Testis (tissue), 3 donors: ENCODE results near the gene TMEM178B. TPM values are rescaled to one million over a fixed set of nuclear protein-coding genes. Genes with fewer than 3 reads are reported as not detected.

Experiments
- DNase-seq: peaks from one replicate; pipeline ENCODE4 v3.0.0-alpha.2; 2019
- H3K27ac ChIP-seq, 2 donors: fragments of 200-600 bp; sonication (generic); one replicate each; pipeline ENCODE4 v1.5.1; 2019
- H3K27me3 ChIP-seq: fragments of 200-600 bp; sonication (generic); one replicate; pipeline ENCODE4 v1.5.1; 2019
- H3K36me3 ChIP-seq: fragments of 200-600 bp; sonication (generic); one replicate; pipeline ENCODE4 v1.5.1; 2017; ENCODE audit warnings: low read depth; ENCODE audit errors: missing control alignments
- H3K4me1 ChIP-seq: fragments of 200-600 bp; sonication (generic); one replicate; pipeline ENCODE4 v1.5.1; 2019
- H3K4me3 ChIP-seq, 2 donors: fragments of 200-600 bp; sonication (generic); one replicate each; pipeline ENCODE4 v1.5.1; 2017 to 2019
- H3K9me3 ChIP-seq: fragments of 200-600 bp; sonication (generic); one replicate; pipeline ENCODE4 v1.5.1; 2017
- CTCF ChIP-seq, 3 experiments: fragments of 450-650 bp in 2 of 3; fragments of 200-600 bp in 1 of 3; sonication (generic) in 1 of 3; IDR thresholded peaks; one replicate each; pipeline ENCODE4 v1.5.1; 2016 to 2019; ENCODE audit warnings: antibody characterized with exemption in 3 of 3, mild to moderate bottlenecking in 2 of 3, moderate library complexity in 1 of 3
- POLR2A ChIP-seq: fragments of 450-650 bp; IDR thresholded peaks from one replicate; pipeline ENCODE4 v1.6.1; 2017; ENCODE audit warnings: antibody characterized with exemption, mild to moderate bottlenecking, moderate library complexity
- WGBS, 2 donors: methylation state at CpG; one replicate each; pipeline ENCODE4 v1.1.5; 2018; 5-methylcytosine and 5-hydroxymethylcytosine counted together
- intact Hi-C: fragments of 100-400 bp; cut with DNase I; formaldehyde crosslinking; loops from one replicate; pipeline ENCODE4 v1.15.1; 2023; ENCODE audit warnings: low total_unique reads
- polyA plus RNA-seq: library from polyadenylated mRNA; stranded (reverse); fragments of 350-450 nt; fragmentation: Illumina TruSeq; extraction: RNeasy Lipid Tissue Mini Kit (QIAGEN cat#74804); gene quantifications from one replicate; pipeline ENCODE4 v1.2.3, GENCODE V29; 2014; ENCODE audit warnings: low read depth, low replicate concordance; ENCODE audit not compliant: insufficient read depth
- total RNA-seq, 2 donors: library from RNA; depleted of rRNA; stranded (reverse); fragments of >200 nt; gene quantifications; one replicate each; pipeline ENCODE4 v1.2.3, GENCODE V29; 2016

TMEM178B gene
- total and polyA plus RNA-seq, 3 donors from 2014 or later: 1.7 to 7.2 (median 2.0) TPM

DNA sequence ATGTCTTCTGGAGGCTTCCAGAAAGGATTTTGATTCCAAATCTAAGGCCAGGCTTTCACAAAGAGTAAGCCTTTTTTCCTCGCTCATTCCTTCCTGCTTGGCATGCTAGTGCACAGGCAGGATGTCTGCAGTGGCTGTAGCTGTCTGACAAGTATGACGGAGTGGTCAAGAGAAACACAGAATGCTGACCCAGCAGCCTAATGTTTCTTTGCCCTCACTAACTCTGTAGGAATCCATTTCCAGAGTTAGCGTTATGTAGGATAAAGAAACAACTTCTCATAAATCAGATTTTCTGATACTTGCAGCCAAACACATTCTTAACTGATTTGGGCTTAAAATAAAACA is 286.5 kb downstream of the TMEM178B start:
- WGBS, 2 donors: 88 to 94% methylated on average over 3 of the region's 3 CpGs
- intact Hi-C loops: no loop called here
- no peak for TF ChIP-seq POLR2A
- no peak for TF ChIP-seq CTCF (IDR thresholded peaks at IDR 0.05)

DNA sequence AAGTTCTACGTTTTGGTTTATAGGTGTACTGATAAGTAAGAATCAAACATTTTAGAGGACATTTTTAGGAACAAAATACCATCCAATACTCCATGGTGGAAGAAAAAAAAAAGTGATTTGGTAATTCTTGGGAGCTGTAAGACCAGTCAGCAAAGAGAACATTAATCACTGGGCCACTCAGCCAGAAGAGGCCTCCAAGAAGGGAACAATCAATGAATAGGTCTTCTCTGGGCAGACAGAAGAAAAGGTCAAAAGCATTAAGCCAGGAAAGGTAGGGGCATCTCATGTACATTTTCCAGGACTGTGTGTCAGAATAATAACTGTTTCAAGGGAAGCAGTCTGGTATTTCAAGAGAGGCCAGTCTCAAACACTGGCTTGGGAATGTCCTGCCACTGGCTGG is 286.9 kb downstream of the TMEM178B start:
- no peak overlapping the region for H3K27ac ChIP-seq
- H3K4me3 ChIP-seq: no peak overlapping the region
- 81 to 91% methylated on average over 1 of the region's 1 CpG for WGBS, 2 donors
- TF ChIP-seq POLR2A: no peak
- TF ChIP-seq CTCF (IDR thresholded peaks at IDR 0.05): no peak
- no peaks in the 10 kb centered on the region for H3K36me3 ChIP-seq
- DNase-seq: no peak
- H3K27me3 ChIP-seq: no peaks in the 10 kb centered on the region
- no peaks in the 10 kb centered on the region for H3K4me1 ChIP-seq
- intact Hi-C loops: no loop called here
- H3K9me3 ChIP-seq: no peaks in the 10 kb centered on the region

More for the DNA sequence above, 286.5 kb downstream of the TMEM178B start:
- Histone ChIP-seq H3K27me3 (no peaks in the 10 kb centered on the region), H3K36me3 (no peaks in the 10 kb centered on the region), H3K4me1 (no peaks in the 10 kb centered on the region), H3K4me3 (no peak overlapping the region), H3K27ac (no peak overlapping the region), H3K9me3 (no peaks in the 10 kb centered on the region)
- no peak for DNase-seq

DNA sequence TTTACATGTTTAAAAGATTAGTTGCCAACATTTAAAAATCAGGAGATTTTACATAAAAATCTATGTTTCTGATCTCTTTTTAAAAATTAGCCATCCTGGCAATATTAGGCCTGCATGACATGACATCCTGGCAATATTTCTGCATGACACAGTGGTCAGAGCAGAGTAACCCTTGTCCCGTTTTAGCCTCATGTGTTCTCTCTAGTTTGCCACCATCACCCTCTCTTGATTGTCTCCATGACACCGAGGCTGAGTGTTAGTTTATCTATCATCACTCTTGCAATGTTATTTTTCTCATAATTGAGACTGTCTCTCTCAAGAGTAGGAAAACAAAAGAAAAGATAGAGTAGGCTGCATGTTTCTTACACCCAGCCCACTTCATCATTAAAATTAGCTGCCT is 287.6 kb downstream of the TMEM178B start:
- Histone ChIP-seq H3K27ac (no peak overlapping the region), H3K4me3 (no peak overlapping the region), H3K36me3 (no peaks in the 10 kb centered on the region), H3K4me1 (no peaks in the 10 kb centered on the region), H3K27me3 (no peaks in the 10 kb centered on the region), H3K9me3 (no peaks in the 10 kb centered on the region)
- intact Hi-C loops: no loop called here
- DNase-seq: no peak
- WGBS, 2 donors: 78 to 84% methylated on average over 2 of the region's 2 CpGs
- no peak for TF ChIP-seq POLR2A
- TF ChIP-seq CTCF (IDR thresholded peaks at IDR 0.05): no peak

- WGBS, 2 donors: 81 to 95% methylated on average over 4 of the region's 4 CpGs
- Histone ChIP-seq H3K4me3 (no peak overlapping the region), H3K27me3 (no peaks in the 10 kb centered on the region), H3K4me1 (no peaks in the 10 kb centered on the region), H3K36me3 (no peaks in the 10 kb centered on the region), H3K9me3 (no peaks in the 10 kb centered on the region), H3K27ac (no peak overlapping the region)
- no peak for TF ChIP-seq POLR2A
- TF ChIP-seq CTCF (IDR thresholded peaks at IDR 0.05): no peak
- no peak for DNase-seq
- intact Hi-C loops: no loop called here
These were observed 288.1 kb downstream of the TMEM178B start for GRCh38 chr7:141361960-141362359.

- intact Hi-C loops: no loop called here
- WGBS, 2 donors: 76 to 81% methylated on average over 13 of the region's 13 CpGs
- Histone ChIP-seq H3K36me3 (no peaks in the 10 kb centered on the region), H3K4me3 (no peak overlapping the region), H3K27ac (no peak overlapping the region), H3K4me1 (no peaks in the 10 kb centered on the region), H3K9me3 (no peaks in the 10 kb centered on the region), H3K27me3 (no peaks in the 10 kb centered on the region)
- DNase-seq: no peak
- TF ChIP-seq POLR2A (no peak), CTCF (IDR thresholded peaks at IDR 0.05) (no peak)
These were observed 288.9 kb downstream of the TMEM178B start for GRCh38 chr7:141362580-141363435.
